WTC11 (cell line): ENCODE measurements around the gene SRGAP1. TPM values are rescaled to one million over a fixed set of nuclear protein-coding genes. Genes with fewer than 3 reads are reported as not detected.

ENCODE experiments used
- ATAC-seq: fragments of 200-7000 bp; cut with Tn5 transposase; 2 replicates; pipeline ENCODE4 v1.10.0; 2021; ENCODE audit warnings: mild to moderate bottlenecking, moderate library complexity
- CTCF ChIA-PET: fragments of 300-600 bp; sonication (Branson Sonifier 250); formaldehyde crosslinking; loops from one replicate; lab custom pipeline; 2021; ENCODE audit warnings: antibody characterized with exemption; lab: Charles Lee
- POLR2A ChIA-PET: fragments of 350-600 bp; sonication (Branson Sonifier 250); formaldehyde crosslinking; loops from one replicate; lab custom pipeline; 2021; ENCODE audit warnings: antibody characterized with exemption; lab: Charles Lee
- DNase-seq: peaks from one replicate; pipeline ENCODE4 v3.0.0; 2021; ENCODE audit warnings: low spot score
- H3K27ac Mint-ChIP-seq: 2 replicates; pipeline ENCODE4 v1.8.0; 2021; ENCODE audit warnings: mixed read lengths
- H3K27me3 Mint-ChIP-seq: 2 replicates; pipeline ENCODE4 v1.8.0; 2021; ENCODE audit warnings: low read depth, mild to moderate bottlenecking, moderate library complexity, mixed read lengths
- H3K36me3 Mint-ChIP-seq: 2 replicates; pipeline ENCODE4 v1.8.0; 2021; ENCODE audit warnings: mixed read lengths
- H3K4me1 Mint-ChIP-seq: 2 replicates; pipeline ENCODE4 v1.8.0; 2022; ENCODE audit warnings: mixed read lengths
- H3K4me3 Mint-ChIP-seq: 2 replicates; pipeline ENCODE4 v1.8.0; 2021; ENCODE audit warnings: mild to moderate bottlenecking, moderate library complexity, mixed read lengths
- H3K9me3 Mint-ChIP-seq: 2 replicates; pipeline ENCODE4 v1.8.0; 2021; ENCODE audit warnings: mixed read lengths
- ATF1 ChIP-seq: sonication (generic); formaldehyde crosslinking; IDR thresholded peaks from 2 replicates; pipeline ENCODE4 v1.8.1; 2023; ENCODE audit warnings: mild to moderate bottlenecking, moderate library complexity, missing genetic modification reagents
- ATF2 ChIP-seq: sonication (generic); formaldehyde crosslinking; IDR thresholded peaks from 2 replicates; pipeline ENCODE4 v1.8.1; 2022; ENCODE audit warnings: low read depth, missing genetic modification reagents, borderline replicate concordance
- CREB1 ChIP-seq: sonication (generic); formaldehyde crosslinking; IDR thresholded peaks from 2 replicates; pipeline ENCODE4 v1.8.0; 2023; ENCODE audit warnings: mild to moderate bottlenecking, missing genetic modification reagents
- ELF4 ChIP-seq: sonication (generic); formaldehyde crosslinking; IDR thresholded peaks from 2 replicates; pipeline ENCODE4 v1.8.1; 2022; ENCODE audit warnings: low read depth, mild to moderate bottlenecking, moderate library complexity, missing genetic modification reagents
- ERG ChIP-seq: fragments of 250-450 bp; sonication (Bioruptor Pico); IDR thresholded peaks from 2 replicates; pipeline ENCODE4 v1.8.0; 2021; ENCODE audit warnings: mild to moderate bottlenecking
- ETV6 ChIP-seq: sonication (generic); formaldehyde crosslinking; IDR thresholded peaks from 2 replicates; pipeline ENCODE4 v1.8.1; 2022; ENCODE audit warnings: mild to moderate bottlenecking, missing genetic modification reagents
- FOXP1 ChIP-seq: sonication (generic); formaldehyde crosslinking; IDR thresholded peaks from 2 replicates; pipeline ENCODE4 v1.8.0; 2022; ENCODE audit warnings: missing genetic modification reagents, mild to moderate bottlenecking, moderate library complexity, borderline replicate concordance
- GRHL2 ChIP-seq: fragments of 250-450 bp; sonication (Bioruptor Pico); IDR thresholded peaks from 2 replicates; pipeline ENCODE4 v1.8.0; 2022; ENCODE audit warnings: mild to moderate bottlenecking, moderate library complexity; ENCODE audit not compliant: insufficient replicate concordance, severe bottlenecking
- IRF1 ChIP-seq: sonication (generic); formaldehyde crosslinking; IDR thresholded peaks from 2 replicates; pipeline ENCODE4 v1.8.0; 2023; ENCODE audit warnings: missing genetic modification reagents
- JAZF1 ChIP-seq: fragments of 250-450 bp; sonication (Bioruptor Pico); IDR thresholded peaks from 2 replicates; pipeline ENCODE4 v1.9.0; 2021; ENCODE audit warnings: moderate library complexity, mild to moderate bottlenecking, inconsistent platforms
- JUN ChIP-seq: sonication (generic); formaldehyde crosslinking; IDR thresholded peaks from 2 replicates; pipeline ENCODE4 v1.8.0; 2023; ENCODE audit warnings: mild to moderate bottlenecking, missing genetic modification reagents
- NFATC4 ChIP-seq: fragments of 250-450 bp; sonication (Bioruptor Pico); IDR thresholded peaks from 2 replicates; pipeline ENCODE4 v1.9.0; 2021; ENCODE audit warnings: mild to moderate bottlenecking
- NR1H2 ChIP-seq: sonication (generic); formaldehyde crosslinking; IDR thresholded peaks from 2 replicates; pipeline ENCODE4 v1.9.0; 2021; ENCODE audit warnings: mild to moderate bottlenecking, moderate library complexity, missing genetic modification reagents
- NR2C2 ChIP-seq: sonication (generic); formaldehyde crosslinking; IDR thresholded peaks from 2 replicates; pipeline ENCODE4 v1.8.0; 2022; ENCODE audit warnings: mild to moderate bottlenecking, missing genetic modification reagents
- OVOL2 ChIP-seq: fragments of 250-450 bp; sonication (Bioruptor Pico); IDR thresholded peaks from 2 replicates; pipeline ENCODE4 v1.9.0; 2021; ENCODE audit warnings: mild to moderate bottlenecking, borderline replicate concordance
- SOX15 ChIP-seq: fragments of 250-450 bp; sonication (Bioruptor Pico); IDR thresholded peaks from 2 replicates; pipeline ENCODE4 v1.9.0; 2021; ENCODE audit warnings: mild to moderate bottlenecking
- TEAD4 ChIP-seq: sonication (generic); formaldehyde crosslinking; IDR thresholded peaks from 2 replicates; pipeline ENCODE4 v1.8.0; 2022; ENCODE audit warnings: mild to moderate bottlenecking, missing genetic modification reagents
- USF1 ChIP-seq: sonication (generic); formaldehyde crosslinking; IDR thresholded peaks from 2 replicates; pipeline ENCODE4 v1.8.0; 2022; ENCODE audit warnings: mild to moderate bottlenecking, missing genetic modification reagents
- ZNF425 ChIP-seq: fragments of 250-450 bp; sonication (Bioruptor Pico); conservative IDR thresholded peaks from 2 replicates; pipeline ENCODE4 v1.9.0; 2021; ENCODE audit warnings: mild to moderate bottlenecking
- ZNF512 ChIP-seq: sonication (generic); formaldehyde crosslinking; IDR thresholded peaks from 2 replicates; pipeline ENCODE4 v1.8.1; 2022; ENCODE audit warnings: missing genetic modification reagents, borderline replicate concordance
- ZNF532 ChIP-seq: fragments of 250-450 bp; sonication (Bioruptor Pico); IDR thresholded peaks from 2 replicates; pipeline ENCODE4 v1.9.0; 2021; ENCODE audit warnings: mild to moderate bottlenecking, borderline replicate concordance
- ZSCAN18 ChIP-seq: fragments of 250-450 bp; sonication (Bioruptor Pico); IDR thresholded peaks from 2 replicates; pipeline ENCODE4 v2.1.2; 2022; ENCODE audit warnings: mild to moderate bottlenecking, moderate library complexity
- total RNA-seq: library from RNA; stranded (reverse); gene quantifications from 3 replicates; pipeline ENCODE4 v1.2.3, GENCODE V29; 2021

The SRGAP1 gene
- total RNA-seq, 1 experiment from 2014 or later: 10.3 TPM

GRCh38 chr12:64081008-64081404 is 236.5 kb downstream of the SRGAP1 start:
- DNase-seq (no peak), ATAC-seq (no peak)
- Mint-ChIP-seq H3K9me3 (peaks cover 4% of the 10 kb centered on the region), H3K27me3 (no peaks in the 10 kb centered on the region), H3K4me1 (peaks cover 34% of the 10 kb centered on the region), H3K4me3 (no peak overlapping the region), H3K36me3 (peaks cover 8% of the 10 kb centered on the region), H3K27ac (peak overlapping the region; percentile 80)
- TF ChIP-seq JUN (CRISPR knock-in tag): no peak
- TF ChIP-seq USF1 (CRISPR knock-in tag): no peak
- no peak for TF ChIP-seq ETV6 (CRISPR knock-in tag)
- no peak for TF ChIP-seq SOX15
- no peak for TF ChIP-seq TEAD4 (CRISPR knock-in tag)
- TF ChIP-seq FOXP1 (CRISPR knock-in tag): no peak
- no peak for TF ChIP-seq ATF2 (CRISPR knock-in tag)
- TF ChIP-seq ZNF532: no peak
- TF ChIP-seq GRHL2 (CRISPR knock-in tag): no peak
- TF ChIP-seq ATF1: no peak
- TF ChIP-seq JAZF1 (CRISPR knock-in tag): no peak
- no peak for TF ChIP-seq ZNF512 (CRISPR knock-in tag)
- TF ChIP-seq NFATC4 (CRISPR knock-in tag): no peak
- no peak for TF ChIP-seq NR2C2 (CRISPR knock-in tag)
- no peak for TF ChIP-seq ELF4 (CRISPR knock-in tag)
- no peak for TF ChIP-seq CREB1 (CRISPR knock-in tag)
- ChIA-PET CTCF (no interaction called here), POLR2A (interaction anchor here (0.6 kb wide), 1 partner anchor 452 kb away, joined by 4 read pairs; no protein-coding TSS in a partner anchor)

GRCh38 chr12:64082116-64082515 is 237.6 kb downstream of the SRGAP1 start:
- POLR2A ChIA-PET: no interaction called here
- H3K27ac Mint-ChIP-seq: no peak overlapping the region
- TF ChIP-seq IRF1 (CRISPR knock-in tag): no peak
- TF ChIP-seq ZNF425 (CRISPR knock-in tag): no peak
- no peak for TF ChIP-seq ERG (CRISPR knock-in tag)
- no peak for TF ChIP-seq OVOL2 (CRISPR knock-in tag)
- TF ChIP-seq ZSCAN18: no peak
- no peak for TF ChIP-seq NR1H2 (CRISPR knock-in tag)

More at GRCh38 chr12:64082116-64082515, 237.6 kb downstream of the SRGAP1 start:
- Mint-ChIP-seq H3K9me3 (no peaks in the 10 kb centered on the region), H3K4me1 (peaks cover 38% of the 10 kb centered on the region), H3K4me3 (no peak overlapping the region), H3K36me3 (peaks cover 5% of the 10 kb centered on the region; the same call in 1 of the 2 replicates), H3K27me3 (no peaks in the 10 kb centered on the region)
- CTCF ChIA-PET: interaction anchor here (1.2 to 1.7 kb wide), 2 partner anchors 238 to 243 kb away, joined by 4 to 7 read pairs; partner anchors contain the start of gene SRGAP1
- ATAC-seq (no peak), DNase-seq (no peak)
